HEK293T (cell line): ENCODE measurements around the gene NHS.

ENCODE experiments used
- ARNT ChIP-seq: fragments of 450-650 bp; IDR thresholded peaks from 2 replicates; pipeline ENCODE4 v1.6.1; 2017; ENCODE audit warnings: mild to moderate bottlenecking
- BHLHE40 ChIP-seq: fragments of 450-650 bp; IDR thresholded peaks from 2 replicates; pipeline ENCODE4 v1.6.1; 2016; ENCODE audit warnings: mild to moderate bottlenecking, moderate library complexity, borderline replicate concordance
- FOXK2 ChIP-seq: fragments of 450-650 bp; IDR thresholded peaks from 2 replicates; pipeline ENCODE4 v1.6.1; 2016; ENCODE audit warnings: mild to moderate bottlenecking
- FOXM1 ChIP-seq: fragments of 450-650 bp; IDR thresholded peaks from 2 replicates; pipeline ENCODE4 v1.6.1; 2017; ENCODE audit warnings: mild to moderate bottlenecking, borderline replicate concordance
- HDGF ChIP-seq: fragments of 450-650 bp; IDR thresholded peaks from 2 replicates; pipeline ENCODE4 v1.6.1; 2017; ENCODE audit warnings: antibody characterized with exemption, borderline replicate concordance
- LEF1 ChIP-seq: fragments of 450-650 bp; IDR thresholded peaks from 2 replicates; pipeline ENCODE4 v1.6.1; 2017; ENCODE audit warnings: mild to moderate bottlenecking, borderline replicate concordance
- PKNOX1 ChIP-seq: fragments of 450-650 bp; IDR thresholded peaks from 2 replicates; pipeline ENCODE4 v1.6.1; 2016
- SUZ12 ChIP-seq: fragments of 450-650 bp; IDR thresholded peaks from 2 replicates; pipeline ENCODE4 v1.6.1; 2016; ENCODE audit warnings: mild to moderate bottlenecking

- TF ChIP-seq FOXK2: no peak
- TF ChIP-seq FOXM1: no peak
- no peak for TF ChIP-seq HDGF
- no peak for TF ChIP-seq LEF1
- no peak for TF ChIP-seq PKNOX1
- no peak for TF ChIP-seq BHLHE40
- no peak for TF ChIP-seq ARNT
- TF ChIP-seq SUZ12: no peak
These were observed 343.7 kb downstream of the NHS start for GRCh38 chrX:17718649-17719165.
